Caco-2 (cell line): ENCODE results near the gene EMILIN2. TPM values are rescaled to one million over a fixed set of nuclear protein-coding genes. Genes with fewer than 3 reads are reported as not detected.

Experiments
- BruUV-seq: library from RNA; stranded (reverse); fragments of 400-500 nt; replicated peaks from 2 replicates; lab custom pipeline; 2021; lab: Mats Ljungman, UMichigan
- CTCF ChIA-PET: fragments of 300-600 bp; sonication (Branson Sonifier 250); formaldehyde crosslinking; loops from one replicate; lab custom pipeline; 2022; ENCODE audit warnings: antibody characterized with exemption; lab: Charles Lee
- POLR2A ChIA-PET: fragments of 300-600 bp; sonication (Branson Sonifier 250); formaldehyde crosslinking; loops from one replicate; lab custom pipeline; 2022; ENCODE audit warnings: antibody characterized with exemption; lab: Charles Lee
- DNase-seq, 2 experiments: peaks; one replicate each; pipeline versions ENCODE4 v3.0.0 to v3.0.0-alpha.2; 2020 to 2022
- H3K27me3 ChIP-seq: replicated peaks from 2 replicates; pipeline ENCODE4 v1.6.0; 2011; ENCODE audit warnings: low read length; ENCODE audit not compliant: control insufficient read depth, insufficient read depth
- H3K36me3 ChIP-seq: 2 replicates; pipeline ENCODE4 v1.5.1; 2011; ENCODE audit warnings: low read length; ENCODE audit not compliant: control insufficient read depth, insufficient read depth
- H3K4me1 ChIP-seq: fragments of 250-450 bp; sonication (Bioruptor Pico); 2 replicates; pipeline ENCODE4 v1.5.1; 2020; ENCODE audit warnings: mild to moderate bottlenecking
- H3K4me3 ChIP-seq: 2 replicates; pipeline ENCODE4 v1.5.1; 2011; ENCODE audit warnings: low read depth, mild to moderate bottlenecking, control low read depth, low read length
- H3K9me3 ChIP-seq: fragments of 250-450 bp; sonication (Bioruptor Pico); 2 replicates; pipeline ENCODE4 v1.5.1; 2020; ENCODE audit warnings: mild to moderate bottlenecking, moderate library complexity
- H3K27ac Mint-ChIP-seq: one replicate; pipeline ENCODE4 v1.8.0; 2022; ENCODE audit warnings: mixed read lengths; ENCODE audit not compliant: unreplicated experiment
- H3K27me3 Mint-ChIP-seq: one replicate; pipeline ENCODE4 v1.8.0; 2022; ENCODE audit warnings: mixed read lengths; ENCODE audit not compliant: insufficient read depth, unreplicated experiment
- H3K36me3 Mint-ChIP-seq: one replicate; pipeline ENCODE4 v1.8.0; 2022; ENCODE audit warnings: mild to moderate bottlenecking, mixed read lengths; ENCODE audit not compliant: insufficient read depth, unreplicated experiment
- H3K4me1 Mint-ChIP-seq: one replicate; pipeline ENCODE4 v1.8.0; 2022; ENCODE audit warnings: low read depth, mixed read lengths; ENCODE audit not compliant: unreplicated experiment
- H3K4me3 Mint-ChIP-seq: one replicate; pipeline ENCODE4 v1.8.0; 2022; ENCODE audit warnings: mild to moderate bottlenecking, moderate library complexity, mixed read lengths; ENCODE audit not compliant: unreplicated experiment
- H3K9me3 Mint-ChIP-seq: one replicate; pipeline ENCODE4 v1.8.0; 2022; ENCODE audit warnings: mixed read lengths; ENCODE audit not compliant: unreplicated experiment
- CTCF ChIP-seq, 2 experiments: fragments of 200-600 bp in 1 of 2; IDR thresholded peaks; 1 replicate in 1 of 2; 2 replicates in 1 of 2; pipeline versions ENCODE4 v1.5.1 to v1.8.0; 2011 to 2022; ENCODE audit warnings: antibody characterized with exemption in 1 of 2, control low read depth in 1 of 2, inconsistent platforms in 1 of 2, low read depth in 1 of 2, low read length in 1 of 2, mild to moderate bottlenecking in 1 of 2, moderate library complexity in 1 of 2; ENCODE audit not compliant: insufficient read depth in 1 of 2, severe bottlenecking in 1 of 2, unreplicated experiment in 1 of 2
- intact Hi-C: fragments of 100-400 bp; cut with micrococcal nuclease; formaldehyde crosslinking; loops from one replicate; pipeline ENCODE4 v1.10.0; 2022; ENCODE audit not compliant: unreplicated experiment
- total RNA-seq: library from RNA; stranded (reverse); gene quantifications from 2 replicates; pipeline ENCODE4 v1.2.3, GENCODE V29; 2022

The EMILIN2 gene
- total RNA-seq, 1 experiment from 2014 or later = 53.4 TPM

- CTCF ChIA-PET = interaction anchor here (0.7 kb wide), 1 partner anchor 26 kb away, joined by 3 read pairs; no protein-coding TSS in a partner anchor
- TF ChIP-seq CTCF (IDR thresholded peaks at IDR 0.05; ENCODE audit: insufficient read depth in 1 of 2, low read depth in 1 of 2, low read length in 1 of 2, severe bottlenecking in 1 of 2, unreplicated experiment in 1 of 2) = no peak
- H3K4me1 ChIP-seq = 0 out of 2 replicates have a peak, but pooled peaks cover 2% of the 10 kb centered on the region
- Mint-ChIP-seq H3K9me3 (no peaks in the 10 kb centered on the region), H3K27ac (no peak overlapping the region), H3K4me3 (no peak overlapping the region), H3K36me3 (peaks cover 92% of the 10 kb centered on the region), H3K4me1 (peaks cover 8% of the 10 kb centered on the region), H3K27me3 (no peaks in the 10 kb centered on the region)
- POLR2A ChIA-PET = no interaction called here
- peaks cover 5% of the 10 kb centered on the region for H3K36me3 ChIP-seq
- no peaks in the 10 kb centered on the region for H3K27me3 ChIP-seq
- intact Hi-C loops = no loop called here
- no peak for DNase-seq
- no peaks in the 10 kb centered on the region for H3K9me3 ChIP-seq
- H3K4me3 ChIP-seq = no peak overlapping the region
- BruUV-seq = no TSS peak
Measured at GRCh38 chr18:2912357-2913299, 65.8 kb downstream of the EMILIN2 start.

DNA sequence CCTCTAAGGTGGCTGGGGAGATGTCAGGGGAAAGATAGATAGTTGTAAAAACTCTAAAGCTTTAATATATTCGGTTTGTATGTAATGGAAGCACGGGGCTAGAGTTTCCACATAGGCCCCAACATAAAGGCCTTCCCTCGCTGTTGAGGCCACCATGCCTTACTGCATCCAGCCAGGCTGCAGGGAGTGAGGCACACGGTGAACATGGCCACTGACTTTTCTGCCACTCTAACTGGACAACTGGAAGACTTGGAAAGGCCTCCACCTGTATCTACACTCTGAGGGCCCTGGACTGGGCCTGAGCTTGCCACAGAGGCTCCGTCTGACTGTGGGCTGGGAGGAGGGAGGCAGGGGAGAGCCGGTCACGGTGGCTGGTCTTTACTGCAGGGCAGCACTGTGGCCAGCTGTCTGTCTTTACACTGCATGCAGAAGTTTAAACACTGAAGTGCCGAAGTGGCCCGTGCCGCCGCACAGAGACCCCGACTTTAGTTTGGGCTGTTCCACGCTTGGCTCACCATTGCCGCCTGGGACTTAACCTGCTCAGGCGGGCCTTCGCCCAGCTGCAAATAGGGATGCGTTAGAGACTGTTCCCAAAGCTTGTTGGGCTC lies 66.7 kb downstream of the EMILIN2 start:
- no peaks in the 10 kb centered on the region for H3K27me3 ChIP-seq
- H3K36me3 ChIP-seq = peaks cover 5% of the 10 kb centered on the region
- TSS peak; percentile 6 for BruUV-seq
- peaks cover 99% of the 10 kb centered on the region for H3K36me3 Mint-ChIP-seq
- POLR2A ChIA-PET = no interaction called here
- H3K4me3 Mint-ChIP-seq = no peak overlapping the region
- H3K9me3 ChIP-seq = no peaks in the 10 kb centered on the region
- DNase-seq = no peak
- H3K4me1 Mint-ChIP-seq = peaks cover 1% of the 10 kb centered on the region
- TF ChIP-seq CTCF (IDR thresholded peaks at IDR 0.05; ENCODE audit: insufficient read depth in 1 of 2, low read depth in 1 of 2, low read length in 1 of 2, severe bottlenecking in 1 of 2, unreplicated experiment in 1 of 2) = no peak
- H3K4me1 ChIP-seq = no peaks in the 10 kb centered on the region
- H3K27ac Mint-ChIP-seq = no peak overlapping the region
- CTCF ChIA-PET = interaction anchor here (0.7 kb wide), 1 partner anchor 27 kb away, joined by 3 read pairs; no protein-coding TSS in a partner anchor
- no peak overlapping the region for H3K4me3 ChIP-seq
- no peaks in the 10 kb centered on the region for H3K9me3 Mint-ChIP-seq
- H3K27me3 Mint-ChIP-seq = no peaks in the 10 kb centered on the region
- intact Hi-C loops = no loop called here

DNA sequence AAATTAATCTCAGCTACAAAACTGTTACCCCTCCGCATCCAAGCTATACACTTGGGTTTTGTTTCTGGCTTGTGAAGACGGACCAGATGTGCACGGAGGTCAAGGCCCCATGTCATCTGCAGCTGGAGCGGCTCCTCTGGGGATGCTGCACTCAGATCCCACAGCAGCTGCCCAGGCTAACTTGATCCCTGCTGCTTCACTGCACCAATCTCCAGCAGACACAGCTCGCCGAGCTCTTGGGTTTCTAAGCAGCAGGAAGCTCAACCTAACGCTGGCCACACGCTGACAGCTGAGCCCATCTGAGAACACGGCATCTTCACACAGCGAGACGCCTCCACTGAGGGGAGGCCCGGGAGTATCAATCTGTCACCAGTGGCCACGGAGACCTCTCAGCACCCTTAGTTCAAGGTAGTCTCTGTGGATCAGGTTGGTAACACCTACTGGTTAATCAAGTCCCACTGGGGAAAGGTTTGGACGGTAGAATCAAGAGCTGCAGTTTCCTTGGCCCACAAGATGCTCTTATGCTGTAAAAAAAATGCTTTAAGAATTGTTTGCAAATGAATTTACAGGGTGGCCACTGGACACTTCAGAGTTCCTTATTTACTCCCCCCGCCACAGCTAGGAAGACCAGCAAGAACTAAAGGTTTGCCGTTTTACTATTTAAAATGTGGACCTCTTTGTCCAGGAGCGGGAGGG lies 67.5 kb downstream of the EMILIN2 start:
- H3K27me3 ChIP-seq = no peaks in the 10 kb centered on the region
- TF ChIP-seq CTCF (IDR thresholded peaks at IDR 0.05; ENCODE audit: insufficient read depth in 1 of 2, low read depth in 1 of 2, low read length in 1 of 2, severe bottlenecking in 1 of 2, unreplicated experiment in 1 of 2) = no peak
- DNase-seq = no peak
- H3K27me3 Mint-ChIP-seq = no peaks in the 10 kb centered on the region
- no peak overlapping the region for H3K27ac Mint-ChIP-seq
- no peak overlapping the region for H3K4me3 ChIP-seq
- H3K4me3 Mint-ChIP-seq = no peak overlapping the region
- H3K36me3 Mint-ChIP-seq = peaks cover 99% of the 10 kb centered on the region
- H3K9me3 ChIP-seq = no peaks in the 10 kb centered on the region
- H3K36me3 ChIP-seq = peaks cover 5% of the 10 kb centered on the region
- intact Hi-C loops = no loop called here
- no peaks in the 10 kb centered on the region for H3K4me1 ChIP-seq
- no peaks in the 10 kb centered on the region for H3K9me3 Mint-ChIP-seq
- no peaks in the 10 kb centered on the region for H3K4me1 Mint-ChIP-seq
- CTCF ChIA-PET = interaction anchor here (0.6 kb wide), 1 partner anchor 236 kb away, joined by 4 read pairs; no protein-coding TSS in a partner anchor
- BruUV-seq = no TSS peak
- POLR2A ChIA-PET = no interaction called here
